C4-2B (cell line): ENCODE measurements around the gene SMG6.

ENCODE experiments used
- ZFX ChIP-seq: fragments of 450-650 bp; IDR thresholded peaks from 2 replicates; pipeline ENCODE4 v1.6.1; 2017
- TF ChIP-seq, protein P1 (sequence below): fragments of 450-650 bp; conservative IDR thresholded peaks from 2 replicates; pipeline ENCODE4 v1.5.1; 2017; ENCODE audit warnings: mild to moderate bottlenecking

DNA sequence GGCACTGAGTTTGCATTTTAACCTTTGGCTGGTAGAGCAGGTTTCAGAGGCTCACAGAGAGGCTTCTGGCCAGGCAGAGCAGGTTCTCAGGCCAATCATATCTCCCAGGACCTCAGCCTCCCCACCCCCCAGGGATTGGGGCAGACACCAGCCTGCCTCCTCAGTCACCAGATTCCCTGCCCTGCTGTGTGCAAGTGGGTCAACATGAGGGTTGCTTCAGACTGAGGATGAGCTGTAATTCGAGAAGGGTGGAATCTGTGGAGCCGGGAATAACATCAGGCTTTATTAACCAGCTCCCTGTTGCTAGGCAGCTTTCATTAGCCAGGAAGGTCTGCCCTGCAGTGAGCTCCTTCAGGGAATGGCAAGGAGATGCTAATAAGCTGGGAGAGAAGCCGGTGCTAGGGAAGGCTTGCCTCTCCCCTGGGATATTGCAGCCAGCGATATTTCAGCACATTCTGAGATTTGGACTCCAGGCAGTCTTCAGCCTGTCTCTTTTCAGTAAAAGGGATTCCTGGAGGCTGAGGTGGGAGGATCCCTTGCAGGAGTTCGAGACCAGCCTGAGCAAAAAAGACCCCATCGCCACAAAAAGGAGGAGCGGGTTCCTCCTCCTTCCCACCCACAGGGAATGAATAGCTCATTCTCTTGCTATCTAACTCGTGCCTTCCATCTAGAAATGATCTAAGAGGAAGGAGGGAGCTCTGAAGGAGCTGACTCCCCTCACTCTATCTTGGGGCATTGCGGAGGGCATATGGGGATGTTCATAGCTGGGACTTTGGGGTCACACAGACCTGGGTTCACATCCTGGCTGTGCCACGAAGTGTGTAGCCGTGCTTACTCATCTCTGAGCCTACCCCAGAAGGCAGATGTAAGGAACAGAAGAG lies 44.5 kb upstream of the SMG6 start:
- TF ChIP-seq, protein P1, sequence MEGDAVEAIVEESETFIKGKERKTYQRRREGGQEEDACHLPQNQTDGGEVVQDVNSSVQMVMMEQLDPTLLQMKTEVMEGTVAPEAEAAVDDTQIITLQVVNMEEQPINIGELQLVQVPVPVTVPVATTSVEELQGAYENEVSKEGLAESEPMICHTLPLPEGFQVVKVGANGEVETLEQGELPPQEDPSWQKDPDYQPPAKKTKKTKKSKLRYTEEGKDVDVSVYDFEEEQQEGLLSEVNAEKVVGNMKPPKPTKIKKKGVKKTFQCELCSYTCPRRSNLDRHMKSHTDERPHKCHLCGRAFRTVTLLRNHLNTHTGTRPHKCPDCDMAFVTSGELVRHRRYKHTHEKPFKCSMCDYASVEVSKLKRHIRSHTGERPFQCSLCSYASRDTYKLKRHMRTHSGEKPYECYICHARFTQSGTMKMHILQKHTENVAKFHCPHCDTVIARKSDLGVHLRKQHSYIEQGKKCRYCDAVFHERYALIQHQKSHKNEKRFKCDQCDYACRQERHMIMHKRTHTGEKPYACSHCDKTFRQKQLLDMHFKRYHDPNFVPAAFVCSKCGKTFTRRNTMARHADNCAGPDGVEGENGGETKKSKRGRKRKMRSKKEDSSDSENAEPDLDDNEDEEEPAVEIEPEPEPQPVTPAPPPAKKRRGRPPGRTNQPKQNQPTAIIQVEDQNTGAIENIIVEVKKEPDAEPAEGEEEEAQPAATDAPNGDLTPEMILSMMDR: no peak
- TF ChIP-seq ZFX: no peak
